SU-DHL-6 (cell line): Measurements from ENCODE around the gene NKTR.

Source experiments
- EZH2phosphoT487 ChIP-seq: fragments of 200-600 bp; sonication (generic), shearing (Covaris generic); conservative IDR thresholded peaks from 2 replicates; pipeline ENCODE4 v1.6.1; 2018; ENCODE audit warnings: mild to moderate bottlenecking, antibody characterized with exemption, low read length, moderate library complexity, mixed read lengths
- TF ChIP-seq, protein P1 (sequence below): fragments of 200-600 bp; sonication (generic); IDR thresholded peaks from one replicate; pipeline ENCODE4 v1.5.1; 2017; ENCODE audit warnings: antibody characterized with exemption, mild to moderate bottlenecking, low read length, moderate library complexity; ENCODE audit not compliant: insufficient read depth, poor library complexity, severe bottlenecking

DNA sequence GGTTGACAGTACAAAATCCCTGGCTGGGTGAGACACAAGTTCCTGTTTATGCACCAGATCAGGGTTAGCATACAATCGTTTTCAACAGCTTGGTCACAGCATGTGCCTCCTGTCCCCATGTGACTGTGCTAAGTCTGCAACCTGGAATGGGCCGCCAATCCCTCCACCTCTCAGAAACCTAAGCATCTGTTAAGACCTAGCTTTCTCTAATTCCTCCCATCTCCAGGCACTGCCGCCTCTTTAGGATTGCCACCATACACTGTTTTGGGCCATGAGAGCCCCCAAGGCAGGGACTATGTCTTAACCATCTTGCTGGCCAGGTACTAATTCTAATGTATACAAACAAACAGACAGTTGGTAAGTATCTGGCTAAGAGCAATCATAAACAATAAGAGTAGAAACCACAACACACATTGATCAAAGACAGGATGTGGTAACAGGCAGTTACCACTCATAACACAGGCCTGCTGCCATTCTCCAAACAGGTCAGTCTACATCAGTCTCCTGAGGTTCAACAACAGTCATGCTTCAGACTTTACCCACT is 44.3 kb upstream of the NKTR start:
- TF ChIP-seq, protein P1, sequence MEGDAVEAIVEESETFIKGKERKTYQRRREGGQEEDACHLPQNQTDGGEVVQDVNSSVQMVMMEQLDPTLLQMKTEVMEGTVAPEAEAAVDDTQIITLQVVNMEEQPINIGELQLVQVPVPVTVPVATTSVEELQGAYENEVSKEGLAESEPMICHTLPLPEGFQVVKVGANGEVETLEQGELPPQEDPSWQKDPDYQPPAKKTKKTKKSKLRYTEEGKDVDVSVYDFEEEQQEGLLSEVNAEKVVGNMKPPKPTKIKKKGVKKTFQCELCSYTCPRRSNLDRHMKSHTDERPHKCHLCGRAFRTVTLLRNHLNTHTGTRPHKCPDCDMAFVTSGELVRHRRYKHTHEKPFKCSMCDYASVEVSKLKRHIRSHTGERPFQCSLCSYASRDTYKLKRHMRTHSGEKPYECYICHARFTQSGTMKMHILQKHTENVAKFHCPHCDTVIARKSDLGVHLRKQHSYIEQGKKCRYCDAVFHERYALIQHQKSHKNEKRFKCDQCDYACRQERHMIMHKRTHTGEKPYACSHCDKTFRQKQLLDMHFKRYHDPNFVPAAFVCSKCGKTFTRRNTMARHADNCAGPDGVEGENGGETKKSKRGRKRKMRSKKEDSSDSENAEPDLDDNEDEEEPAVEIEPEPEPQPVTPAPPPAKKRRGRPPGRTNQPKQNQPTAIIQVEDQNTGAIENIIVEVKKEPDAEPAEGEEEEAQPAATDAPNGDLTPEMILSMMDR = no peak
- no peak for TF ChIP-seq EZH2phosphoT487
